GM12878 (cell line): Measurements from ENCODE around the gene MAP4K4. TPM values are rescaled to one million over a fixed set of nuclear protein-coding genes. Genes with fewer than 3 reads are reported as not detected.

ENCODE experiments used
- ATAC-seq: fragments of 200-7000 bp; cut with Tn5 transposase; 3 replicates; pipeline ENCODE4 v1.9.1; 2020; ENCODE audit warnings: mild to moderate bottlenecking, moderate library complexity
- BruUV-seq: library from RNA; stranded (reverse); fragments of 400-500 nt; replicated peaks from 2 replicates; lab custom pipeline; 2021; lab: Mats Ljungman, UMichigan
- CTCF ChIA-PET: fragments of 300-600 bp; sonication (Branson Sonifier 250); formaldehyde crosslinking; extraction: SDS; loops from one replicate; lab custom pipeline; 2021; ENCODE audit warnings: inconsistent platforms; lab: Yijun Ruan, JAX
- POLR2A ChIA-PET: fragments of 350-600 bp; formaldehyde crosslinking; extraction: SDS; loops from one replicate; lab custom pipeline; 2021; ENCODE audit warnings: inconsistent platforms; lab: Charles Lee
- RAD21 ChIA-PET: fragments of 300-600 bp; sonication (Branson Sonifier 250); formaldehyde crosslinking; loops from one replicate; lab custom pipeline; 2023; ENCODE audit warnings: antibody characterized with exemption; ENCODE audit not compliant: unreplicated experiment; lab: Charles Lee
- SMC1A ChIA-PET: fragments of 300-600 bp; sonication (Branson Sonifier 250); formaldehyde crosslinking; loops from one replicate; lab custom pipeline; 2023; ENCODE audit not compliant: unreplicated experiment, uncharacterized antibody; lab: Charles Lee
- DNase-seq: peaks from one replicate; pipeline ENCODE4 v3.0.0-alpha.2; 2011; ENCODE audit warnings: low read depth, low spot score
- FAIRE-seq: peaks from 3 replicates; lab custom pipeline; 2011; peaks lifted over from hg19 to GRCh38; lab: Jason Lieb, UNC
- H2AFZ ChIP-seq: 2 replicates; pipeline ENCODE4 v1.6.0; 2011; ENCODE audit warnings: low read depth, low read length, control low read depth; ENCODE audit not compliant: control insufficient read depth
- H3K27ac ChIP-seq: 2 replicates; pipeline ENCODE4 v1.5.1; 2011; ENCODE audit warnings: control low read depth; ENCODE audit not compliant: control insufficient read depth, insufficient read depth
- H3K27me3 ChIP-seq, 2 experiments: replicated peaks in 1 of 2; 2 replicates each; pipeline versions ENCODE4 v1.6.0 to v1.6.1; 2011; ENCODE audit warnings: low read length in 1 of 2; ENCODE audit not compliant: control insufficient read depth in 2 of 2, insufficient read depth in 2 of 2
- H3K36me3 ChIP-seq, 2 experiments: 2 replicates each; pipeline ENCODE4 v1.5.1; 2011; ENCODE audit warnings: low read length in 1 of 2; ENCODE audit not compliant: control insufficient read depth in 2 of 2, insufficient read depth in 2 of 2
- H3K4me1 ChIP-seq: 2 replicates; pipeline ENCODE4 v1.6.1; 2011; ENCODE audit warnings: mild to moderate bottlenecking, low read length, moderate library complexity, mixed read lengths; ENCODE audit not compliant: control insufficient read depth, insufficient read depth
- H3K4me2 ChIP-seq: 2 replicates; pipeline ENCODE4 v1.6.0; 2011; ENCODE audit warnings: control low read depth; ENCODE audit not compliant: control insufficient read depth, insufficient read depth
- H3K4me3 ChIP-seq: fragments of 200-600 bp; sonication (generic); 2 replicates; pipeline ENCODE4 v1.5.1; 2016
- H3K79me2 ChIP-seq: 2 replicates; pipeline ENCODE4 v1.6.0; 2011; ENCODE audit warnings: low read length; ENCODE audit not compliant: control insufficient read depth, insufficient read depth
- H3K9ac ChIP-seq: 2 replicates; pipeline ENCODE4 v1.8.0; 2011; ENCODE audit warnings: low read length, control low read depth, mixed read lengths; ENCODE audit not compliant: control insufficient read depth, insufficient read depth
- H3K9me3 ChIP-seq: replicated peaks from 3 replicates; pipeline ENCODE4 v1.5.1; 2011; ENCODE audit warnings: mild to moderate bottlenecking, low read length; ENCODE audit not compliant: control insufficient read depth, insufficient read depth
- H4K20me1 ChIP-seq: 2 replicates; pipeline ENCODE4 v1.6.0; 2011; ENCODE audit not compliant: control insufficient read depth, insufficient read depth
- CREM ChIP-seq: IDR thresholded peaks from 2 replicates; pipeline ENCODE4 v1.6.1; 2014; ENCODE audit warnings: antibody characterized with exemption, low read depth
- E4F1 ChIP-seq: fragments of 450-650 bp; IDR thresholded peaks from 2 replicates; pipeline ENCODE4 v1.6.1; 2018; ENCODE audit warnings: borderline replicate concordance, mild to moderate bottlenecking; ENCODE audit not compliant: partially characterized antibody
- HDAC2 ChIP-seq: fragments of 200-600 bp; sonication (generic); IDR thresholded peaks from 2 replicates; pipeline ENCODE4 v1.6.1; 2017
- IRF3 ChIP-seq: fragments of 450-650 bp; IDR thresholded peaks from 2 replicates; pipeline ENCODE4 v1.6.1; 2014; ENCODE audit warnings: mild to moderate bottlenecking
- KDM1A ChIP-seq: fragments of 200-600 bp; sonication (generic); IDR thresholded peaks from 2 replicates; pipeline ENCODE4 v1.6.1; 2016; ENCODE audit warnings: borderline replicate concordance
- MTA3 ChIP-seq: IDR thresholded peaks from 2 replicates; pipeline ENCODE4 v1.6.1; 2012; ENCODE audit warnings: low read length, inconsistent platforms, borderline replicate concordance
- MXI1 ChIP-seq: fragments of 150-350 bp; IDR thresholded peaks from 2 replicates; pipeline ENCODE4 v1.6.1; 2011; ENCODE audit warnings: low read depth, mild to moderate bottlenecking, inconsistent platforms, low read length, improper control_type of control experiment
- NBN ChIP-seq: fragments of 450-650 bp; IDR thresholded peaks from 2 replicates; pipeline ENCODE4 v1.6.1; 2016
- SMAD1 ChIP-seq: fragments of 450-650 bp; IDR thresholded peaks from 2 replicates; pipeline ENCODE4 v1.6.1; 2018; ENCODE audit warnings: mild to moderate bottlenecking, low read depth; ENCODE audit not compliant: partially characterized antibody
- SREBF1 ChIP-seq: IDR thresholded peaks from 2 replicates; pipeline ENCODE4 v1.6.1; 2012; ENCODE audit warnings: mild to moderate bottlenecking, low read length
- STAT1 ChIP-seq: fragments of 450-650 bp; conservative IDR thresholded peaks from 2 replicates; pipeline ENCODE4 v1.6.1; 2014; ENCODE audit warnings: antibody characterized with exemption, mild to moderate bottlenecking
- WGBS: methylation state at CpG from one replicate; pipeline ENCODE4 v1.1.6; 2016; ENCODE audit warnings: low lambda C conversion rate; ENCODE audit not compliant: insufficient replicate concordance, insufficient coverage; ENCODE audit errors: missing lambda C conversion rate; 5-methylcytosine and 5-hydroxymethylcytosine counted together
- in situ Hi-C: fragments of 300-500 bp; cut with MboI; formaldehyde crosslinking; loops from 9 replicates; pipeline ENCODE4 v1.14.3; 2018; ENCODE audit warnings: mixed read lengths
- intact Hi-C: fragments of 100-400 bp; cut with micrococcal nuclease; formaldehyde crosslinking; loops from one replicate; pipeline ENCODE4 v1.14.2; 2022; ENCODE audit not compliant: unreplicated experiment
- polyA plus RNA-seq, 11 experiments: library from polyadenylated mRNA; depleted of rRNA in 4 of 11; unstranded in 6 of 11; stranded (reverse) in 5 of 11; fragments of >200 nt; fragmentation: Nextera tagmentation in 4 of 11; fragmentation: Illumina TruSeq in 1 of 11; extraction: Ambion mirVana in 4 of 11; extraction: Trizol in 1 of 11; gene quantifications; 1 replicate in 1 of 11; 2 replicates in 10 of 11; pipeline versions ENCODE4 v1.2.1 to v1.2.3, GENCODE V29; 2011 to 2016; ENCODE audit warnings: inconsistent platforms in 2 of 11, missing spikeins in 2 of 11, low read depth in 1 of 11
- total RNA-seq, 4 experiments: library from RNA; depleted of rRNA in 3 of 4; stranded (reverse); fragments of >200 nt in 3 of 4; fragmentation: Illumina TruSeq in 1 of 4; extraction: Trizol in 1 of 4; gene quantifications; 2 replicates each; pipeline versions ENCODE4 v1.2.1 to v1.2.3, GENCODE V29; 2013 to 2021

Gene MAP4K4
- total and polyA plus RNA-seq, 10 of the 15 experiments (the other 5 are each of a cell fraction or from before 2014, with no cell fraction given), result 1.9 to 50.4 (median 9.7) TPM

- in situ Hi-C loops (no loop called here), intact Hi-C loops (no loop called here)
- H2AFZ ChIP-seq, result no peak overlapping the region
- no peaks in the 10 kb centered on the region for H4K20me1 ChIP-seq
- no peak for FAIRE-seq
- no TSS peak for BruUV-seq
- no peak for TF ChIP-seq SMAD1
- TF ChIP-seq NBN, result no peak
- H3K4me1 ChIP-seq, result no peaks in the 10 kb centered on the region
- no peaks in the 10 kb centered on the region for H3K9me3 ChIP-seq
- SMC1A ChIA-PET, result interaction anchor here (0.7 to 1.3 kb wide), 4 partner anchors 10 to 404 kb away, joined by 3 read pairs; no protein-coding TSS in a partner anchor
- ATAC-seq, result no peak
- H3K36me3 ChIP-seq, result no peaks in the 10 kb centered on the region
- 60% methylated on average over 4 of the region's 4 CpGs for WGBS
- CTCF ChIA-PET, result interaction anchor here (0.9 to 1.8 kb wide), 2 partner anchors 426 to 429 kb away, joined by 3 to 5 read pairs; no protein-coding TSS in a partner anchor
- H3K9ac ChIP-seq, result no peak overlapping the region
- H3K27ac ChIP-seq, result no peak overlapping the region
- no peaks in the 10 kb centered on the region for H3K27me3 ChIP-seq
- H3K4me2 ChIP-seq, result no peak overlapping the region
- RAD21 ChIA-PET, result no interaction called here
- no peak overlapping the region for H3K4me3 ChIP-seq
- no peaks in the 10 kb centered on the region for H3K79me2 ChIP-seq
- POLR2A ChIA-PET, result no interaction called here
- DNase-seq, result no peak
Measured at GRCh38 chr2:101847661-101848339, 150.3 kb downstream of the MAP4K4 start.

GRCh38 chr2:101848769-101849410, 151.4 kb downstream of the MAP4K4 start:
- Histone ChIP-seq H3K9me3 (no peaks in the 10 kb centered on the region), H3K27ac (no peak overlapping the region), H4K20me1 (no peaks in the 10 kb centered on the region), H3K9ac (no peak overlapping the region), H3K36me3 (no peaks in the 10 kb centered on the region), H2AFZ (no peak overlapping the region), H3K4me1 (no peaks in the 10 kb centered on the region), H3K4me2 (no peak overlapping the region), H3K4me3 (no peak overlapping the region), H3K27me3 (no peaks in the 10 kb centered on the region), H3K79me2 (no peaks in the 10 kb centered on the region)
- ChIA-PET SMC1A (no interaction called here), POLR2A (interaction anchor here (0.6 kb wide), 2 partner anchors 20 to 55 kb away, joined by 3 to 5 read pairs; no protein-coding TSS in a partner anchor), CTCF (interaction anchor here (1.1 kb wide), 2 partner anchors 17 to 430 kb away, joined by 3 to 4 read pairs; no protein-coding TSS in a partner anchor), RAD21 (interaction anchor here (0.9 kb wide), 1 partner anchor 24 kb away, joined by 3 read pairs; no protein-coding TSS in a partner anchor)
- no peak for TF ChIP-seq MXI1
- TF ChIP-seq E4F1, result no peak
- no peak for TF ChIP-seq CREM
- no peak for TF ChIP-seq STAT1
- no peak for TF ChIP-seq SREBF1
- no peak for TF ChIP-seq HDAC2
- no peak for TF ChIP-seq MTA3
- no peak for TF ChIP-seq IRF3
- TF ChIP-seq KDM1A, result no peak
- 89% methylated on average over 6 of the region's 6 CpGs for WGBS
- intact Hi-C loops, result no loop called here
- ATAC-seq (no peak), DNase-seq (no peak), FAIRE-seq (no peak)
- in situ Hi-C loops, result no loop called here
- BruUV-seq, result no TSS peak
